Measurements from ENCODE around the gene ITGB3.

ITGB3 gene

DNA sequence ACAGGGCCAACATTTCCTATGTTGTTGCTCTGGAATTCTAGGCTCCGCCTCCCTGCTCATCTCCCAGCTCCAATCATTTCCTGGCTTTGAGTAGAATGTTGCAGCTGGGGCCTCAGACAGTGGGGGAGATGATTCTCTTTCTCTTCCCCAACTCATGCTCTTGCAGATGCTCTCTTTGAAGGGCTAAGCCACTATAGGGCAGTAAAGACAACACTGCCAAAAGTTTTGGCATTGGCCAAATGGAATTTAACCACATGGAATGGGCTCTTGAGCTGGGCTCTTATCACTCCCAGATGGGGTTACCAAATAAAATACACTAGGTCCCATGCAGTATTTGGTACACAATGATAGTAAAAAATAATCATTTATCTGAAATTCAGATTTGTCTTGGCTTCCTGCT lies 50.6 kb downstream of the ITGB3 start:
- DNase-seq = no peak

DNA sequence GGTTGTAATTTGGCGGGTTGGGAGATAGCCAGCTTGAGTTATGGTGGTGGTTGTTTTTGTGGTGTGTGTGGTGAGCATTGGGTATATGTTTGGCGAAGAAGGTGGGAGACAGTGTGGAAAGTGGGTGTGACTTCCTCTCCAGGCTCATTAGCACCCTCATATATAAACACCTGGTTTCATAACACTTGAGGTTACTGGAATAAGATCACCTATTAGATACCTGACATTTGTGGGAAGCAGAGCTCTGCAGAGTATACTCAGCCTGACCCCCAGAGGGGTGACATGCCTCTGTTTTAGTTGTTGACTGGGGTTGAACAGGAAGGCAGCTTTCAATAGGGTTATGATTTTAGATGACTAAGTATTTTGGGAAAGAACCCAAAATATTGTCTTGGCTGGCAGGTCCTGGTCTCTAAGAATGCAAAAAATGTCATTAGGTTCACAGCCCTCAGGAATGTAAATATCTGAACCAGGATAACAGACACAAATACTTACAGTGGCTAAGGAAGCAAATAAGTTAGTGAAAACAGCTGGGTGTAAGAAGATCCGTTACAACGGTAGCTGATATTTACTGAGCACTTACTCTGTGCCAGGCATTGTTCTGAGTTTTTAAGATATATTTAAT lies 51.8 kb downstream of the ITGB3 start:
- no peak for DNase-seq

DNA sequence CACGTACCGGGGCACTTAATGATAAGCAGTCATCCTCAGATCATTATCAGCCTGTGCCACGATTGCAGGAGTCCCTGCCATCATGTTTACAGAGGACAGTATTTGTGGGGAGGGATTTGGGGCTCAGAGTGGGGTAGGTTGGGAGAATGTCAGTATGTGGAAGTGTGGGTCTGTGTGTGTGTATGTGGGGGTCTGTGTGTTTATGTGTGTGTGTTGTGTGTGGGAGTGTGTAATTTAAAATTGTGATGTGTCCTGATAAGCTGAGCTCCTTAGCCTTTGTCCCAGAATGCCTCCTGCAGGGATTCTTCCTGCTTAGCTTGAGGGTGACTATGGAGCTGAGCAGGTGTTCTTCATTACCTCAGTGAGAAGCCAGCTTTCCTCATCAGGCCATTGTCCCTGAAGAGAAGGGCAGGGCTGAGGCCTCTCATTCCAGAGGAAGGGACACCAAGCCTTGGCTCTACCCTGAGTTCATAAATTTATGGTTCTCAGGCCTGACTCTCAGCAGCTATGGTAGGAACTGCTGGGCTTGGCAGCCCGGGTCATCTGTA lies 56.6 kb downstream of the ITGB3 start:
- DNase-seq = no peak

DNA sequence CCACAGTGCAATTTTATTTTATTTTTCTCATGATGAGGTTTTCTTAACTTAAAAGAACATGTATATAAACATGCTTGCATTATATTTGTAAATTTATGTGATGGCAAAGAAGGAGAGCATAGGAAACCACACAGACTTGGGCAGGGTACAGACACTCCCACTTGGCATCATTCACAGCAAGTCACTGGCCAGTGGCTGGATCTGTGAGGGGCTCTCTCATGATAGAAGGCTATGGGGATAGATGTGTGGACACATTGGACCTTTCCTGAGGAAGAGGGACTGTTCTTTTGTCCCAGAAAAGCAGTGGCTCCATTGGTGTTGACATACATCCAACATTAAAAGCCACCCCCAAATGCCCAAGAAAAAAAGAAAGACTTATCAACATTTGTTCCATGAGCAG lies 57.8 kb downstream of the ITGB3 start:
- DNase-seq = no peak

DNA sequence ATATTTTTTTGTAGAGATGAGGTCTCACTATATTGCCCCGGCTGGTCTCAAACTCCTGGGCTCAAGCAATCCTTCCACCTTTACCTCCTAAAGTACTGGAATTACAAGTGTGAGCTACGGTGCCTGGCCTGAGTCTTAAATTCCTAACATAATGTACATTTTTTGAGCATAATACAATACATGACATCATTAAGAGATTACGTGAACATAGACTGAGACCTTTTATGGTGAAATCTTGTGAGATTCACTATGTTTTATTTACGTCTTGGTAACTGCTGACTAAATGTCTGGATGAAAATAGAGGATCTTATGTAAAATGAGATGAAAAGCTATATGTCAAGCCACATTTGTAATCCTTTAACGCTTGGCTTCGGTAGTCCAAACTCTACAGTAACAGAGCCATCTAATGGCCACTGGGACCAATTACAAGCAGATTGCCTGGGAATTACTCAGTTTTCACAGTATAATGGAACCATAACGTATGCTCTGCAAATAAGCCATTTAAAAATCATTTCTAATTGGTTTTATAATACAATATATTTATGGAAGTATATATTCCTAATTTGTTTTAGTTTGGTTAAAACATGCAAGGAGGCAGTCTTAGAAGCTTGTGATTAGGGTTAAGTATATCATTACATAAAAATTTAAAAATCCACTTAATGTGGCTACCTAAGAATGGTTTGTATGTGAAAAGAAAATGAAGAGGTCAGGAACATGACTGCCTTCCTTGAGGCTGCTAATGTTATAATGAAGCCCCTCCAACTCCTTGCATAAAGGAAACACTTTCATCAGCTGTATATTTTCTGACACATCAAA lies 62.0 kb downstream of the ITGB3 start:
- no peak for DNase-seq

DNA sequence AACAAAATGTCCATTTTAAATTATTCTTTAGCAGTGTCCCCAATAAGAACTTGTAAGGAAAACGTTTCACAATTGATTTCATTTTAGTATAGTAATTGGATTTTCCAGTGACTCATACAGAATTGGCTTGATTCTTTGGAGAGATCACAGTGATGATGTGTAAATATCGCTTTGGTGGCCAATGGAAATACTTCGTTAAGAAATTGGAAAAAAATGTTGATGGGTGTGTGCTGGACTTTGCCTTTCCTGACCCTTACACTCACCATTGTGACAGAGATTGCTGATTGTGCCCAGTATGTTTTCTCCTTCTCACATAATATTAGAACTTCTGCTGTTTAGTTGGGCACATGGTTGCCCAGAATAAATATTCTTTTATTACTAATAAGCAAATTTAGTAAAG lies 62.7 kb downstream of the ITGB3 start:
- no peak for DNase-seq

DNA sequence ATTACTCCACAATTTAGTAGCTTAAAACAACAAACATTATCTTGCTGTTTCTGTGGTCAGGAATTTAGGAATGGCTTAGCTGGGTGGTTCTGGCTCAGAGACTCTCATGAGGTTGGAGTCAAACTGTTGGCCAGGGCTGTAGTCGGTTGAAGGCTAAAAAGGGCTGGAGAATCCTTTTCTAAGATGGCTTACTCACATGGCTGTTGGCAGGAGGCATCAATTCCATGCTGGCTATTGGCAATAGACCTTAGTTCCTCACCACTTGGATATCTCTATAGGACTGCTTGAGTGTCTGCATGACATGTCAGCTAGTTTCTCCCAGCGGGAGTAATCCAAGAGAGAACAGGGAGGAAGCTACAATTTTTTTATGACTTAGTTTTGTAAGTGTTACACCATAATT lies 63.5 kb downstream of the ITGB3 start:
- DNase-seq = no peak

DNA sequence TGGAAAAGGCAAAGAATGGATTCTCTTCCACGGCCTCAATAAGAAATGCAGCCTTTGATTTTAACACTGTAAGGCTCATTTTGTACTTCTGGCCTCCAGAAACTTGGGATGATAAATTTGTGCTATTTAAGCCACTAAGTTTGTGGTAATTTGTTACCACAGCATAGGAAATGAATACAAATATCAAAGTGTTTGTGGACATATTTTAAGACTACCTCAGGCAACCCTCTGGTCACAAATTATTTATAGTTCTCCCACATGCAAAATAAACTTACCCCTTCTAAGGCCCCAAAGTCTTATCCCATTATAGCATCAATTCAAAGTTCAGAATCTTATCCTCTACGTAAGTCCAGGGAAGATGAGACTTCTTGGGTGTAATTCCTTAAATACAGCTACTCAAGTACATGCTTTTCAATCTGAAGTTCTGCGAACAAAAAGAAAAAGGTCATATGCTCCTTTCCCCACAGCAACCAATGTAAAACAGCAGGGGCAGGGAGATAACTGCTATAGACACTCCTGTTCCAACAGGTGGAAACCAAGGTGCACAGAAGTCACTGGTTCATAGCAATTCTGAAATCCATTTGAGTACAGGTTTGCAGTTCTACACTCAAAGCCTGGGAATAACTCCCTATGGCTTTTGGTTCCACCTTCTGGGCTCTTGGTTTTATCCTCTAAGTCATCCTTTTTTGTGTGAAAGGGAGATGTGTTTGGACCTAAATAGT lies 64.7 kb downstream of the ITGB3 start:
- no peak for DNase-seq

DNA sequence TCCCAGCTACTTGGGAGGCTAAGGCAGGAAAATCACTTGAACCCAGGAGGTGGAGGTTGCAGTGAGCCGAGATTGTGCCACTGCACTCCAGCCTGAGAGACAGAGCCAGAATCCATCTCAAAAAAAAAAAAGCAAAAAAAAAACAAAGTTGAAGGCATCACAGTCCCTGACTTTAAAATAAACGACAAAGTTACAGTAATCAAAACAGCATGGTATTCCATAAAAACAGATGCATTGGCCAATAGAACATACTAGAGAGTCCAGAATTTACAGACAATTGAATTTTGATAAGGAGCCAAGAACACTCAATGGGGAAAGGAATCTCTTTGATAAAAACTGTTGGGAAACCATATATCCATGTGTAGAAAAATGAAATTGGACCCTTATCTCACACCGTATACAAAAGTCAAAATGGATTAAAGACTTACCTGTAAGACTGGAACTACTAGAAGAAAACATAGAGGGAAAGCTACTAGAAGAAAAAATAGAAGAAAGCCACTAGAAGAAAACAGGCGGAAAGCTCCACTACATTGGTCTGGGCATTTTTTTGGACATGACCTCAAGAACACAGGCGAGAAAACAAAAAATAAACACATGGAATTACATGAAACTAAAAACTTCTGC lies 67.4 kb downstream of the ITGB3 start:
- DNase-seq = no peak

DNA sequence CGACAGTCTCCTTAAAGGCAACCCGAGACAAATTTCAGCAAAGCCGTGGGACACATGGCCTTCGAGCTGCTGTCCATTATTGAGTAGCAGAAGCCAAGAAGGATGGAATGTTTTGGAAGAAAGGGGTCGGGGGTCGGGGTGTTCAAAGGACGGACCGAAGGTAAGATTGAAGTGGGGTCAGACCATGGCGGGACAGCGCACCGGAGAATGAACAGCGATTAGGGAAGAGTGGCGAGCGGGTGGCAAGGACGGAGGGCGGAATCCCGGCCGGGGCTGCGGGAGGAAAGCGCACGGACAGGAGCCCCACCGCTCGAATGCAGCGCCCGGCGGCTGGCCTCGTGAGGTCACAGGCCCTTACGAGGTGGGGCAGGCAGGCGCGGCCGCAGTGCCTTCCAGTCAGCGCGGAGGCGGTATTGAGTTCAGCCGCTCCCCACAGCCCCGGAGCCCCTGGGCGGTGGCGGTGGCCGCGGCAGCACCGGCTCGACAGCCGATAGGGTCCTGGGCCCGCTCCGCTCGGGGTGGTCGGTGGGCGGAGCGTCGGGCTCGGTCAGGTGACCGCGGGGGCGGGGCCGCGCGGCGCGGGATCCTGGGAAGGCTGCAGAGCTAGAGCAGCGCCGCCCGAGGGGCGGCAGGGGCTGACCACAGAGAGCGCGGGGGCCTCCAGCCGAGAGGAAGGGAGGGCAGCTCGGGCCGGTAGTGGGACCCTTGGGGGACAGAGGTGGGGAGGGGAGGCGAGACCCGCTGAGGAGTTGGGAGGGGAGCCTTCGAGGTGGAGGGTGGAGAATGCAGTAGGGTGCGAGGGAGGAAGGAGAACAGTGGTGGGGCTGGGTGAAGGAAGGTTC lies 70.0 kb downstream of the ITGB3 start, which contains the start of gene EFCAB13:
EFCAB13 (plus strand) TSS at position 574 of the 842 bp plus-strand sequence. CDS start 4,399 bp downstream, outside the sequence.
- DNase-seq = peak; percentile 82

DNA sequence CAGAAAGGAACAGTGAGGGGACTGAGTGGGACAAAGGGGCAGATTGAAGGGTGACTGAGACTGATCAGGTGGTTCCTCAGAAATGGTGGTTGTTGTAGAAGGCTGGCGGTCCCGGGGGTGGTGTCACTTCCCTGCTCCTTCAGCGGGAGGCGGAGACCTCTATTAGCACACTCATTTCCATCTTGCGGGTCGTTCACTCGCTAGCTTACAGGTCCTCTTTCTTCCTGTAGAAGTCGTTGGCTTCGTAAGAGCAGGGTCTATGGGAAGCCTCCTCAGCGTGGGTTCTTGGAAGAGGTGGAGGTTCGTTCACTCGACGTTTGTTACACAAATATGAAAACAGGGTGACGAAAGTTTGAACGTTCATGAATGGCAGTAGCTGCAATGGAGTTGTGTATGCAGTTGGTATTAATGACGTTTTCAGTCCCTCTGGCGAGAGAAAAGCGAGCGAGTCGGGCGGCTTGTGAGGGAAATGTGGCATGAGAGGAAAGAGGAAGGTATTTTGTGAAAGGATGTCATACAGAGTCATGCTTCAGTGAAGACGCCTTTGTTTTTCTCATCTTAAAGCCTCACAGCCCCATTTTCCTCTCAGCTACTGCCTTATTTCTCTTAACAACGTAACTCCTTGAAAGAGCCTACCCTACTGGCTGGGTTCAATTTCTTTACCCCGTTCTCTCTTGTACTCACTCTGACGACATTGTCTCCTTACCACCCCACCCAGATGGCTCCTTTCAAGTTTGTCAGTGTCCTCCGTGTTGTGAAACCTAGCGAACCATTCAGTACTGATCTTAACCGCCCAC lies 70.8 kb downstream of the ITGB3 start:
- peak; percentile 60 for DNase-seq

DNA sequence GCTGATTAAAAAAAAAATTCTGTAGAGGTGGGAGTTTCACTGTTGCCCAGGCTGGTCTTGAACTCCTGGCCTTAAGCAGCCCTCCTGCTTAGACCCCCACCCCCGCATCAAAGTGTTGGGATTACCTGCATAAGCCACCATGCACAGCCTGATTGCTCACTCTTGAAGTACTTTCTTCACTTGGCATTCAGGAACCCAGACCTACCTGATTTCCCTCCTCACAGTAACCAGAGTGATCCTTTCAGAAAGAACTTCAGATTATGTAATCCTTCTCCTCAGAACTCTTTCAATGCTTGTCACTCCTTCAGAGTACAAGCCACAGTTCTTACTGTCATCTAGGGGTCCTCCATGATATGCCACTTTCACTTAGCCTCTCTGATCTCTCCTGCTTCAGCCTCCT lies 71.5 kb downstream of the ITGB3 start:
- no peak for DNase-seq

DNA sequence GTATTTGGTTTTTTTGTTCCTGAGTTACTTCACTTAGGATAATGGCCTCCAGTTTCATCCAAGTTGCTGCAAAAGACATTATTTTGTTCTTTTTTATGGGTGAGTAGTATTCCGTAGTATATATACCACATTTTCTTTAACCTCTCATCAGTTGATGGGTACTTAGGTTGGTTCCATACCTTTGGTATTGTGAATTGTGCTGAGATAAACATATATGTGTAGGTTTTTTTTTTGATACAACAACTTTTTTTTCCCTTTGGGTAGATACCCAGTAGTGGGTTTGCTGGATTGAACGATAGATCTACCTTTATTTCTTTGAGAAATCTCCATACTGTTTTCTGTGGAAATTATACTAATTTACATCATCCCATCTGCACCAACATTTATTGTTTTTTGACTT lies 76.9 kb downstream of the ITGB3 start:
- DNase-seq = no peak

DNA sequence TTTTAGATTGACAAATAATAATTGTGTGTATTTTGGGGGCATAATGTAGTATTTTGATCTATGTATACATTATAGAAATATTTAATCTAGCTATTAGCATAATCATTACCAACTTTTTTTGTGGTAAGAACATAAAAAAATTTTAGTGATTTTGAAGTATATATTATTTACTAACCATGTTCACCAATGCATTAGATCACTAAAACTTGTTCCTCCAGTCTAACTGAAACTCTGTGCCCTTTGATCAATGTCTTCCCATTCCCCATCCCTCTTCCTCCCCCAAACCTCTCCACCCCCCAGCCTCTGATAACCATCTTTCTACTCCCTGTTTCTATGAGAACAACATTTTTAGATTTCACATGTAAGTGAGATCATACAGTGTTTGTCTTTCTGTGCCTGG lies 78.7 kb downstream of the ITGB3 start:
- DNase-seq = no peak

DNA sequence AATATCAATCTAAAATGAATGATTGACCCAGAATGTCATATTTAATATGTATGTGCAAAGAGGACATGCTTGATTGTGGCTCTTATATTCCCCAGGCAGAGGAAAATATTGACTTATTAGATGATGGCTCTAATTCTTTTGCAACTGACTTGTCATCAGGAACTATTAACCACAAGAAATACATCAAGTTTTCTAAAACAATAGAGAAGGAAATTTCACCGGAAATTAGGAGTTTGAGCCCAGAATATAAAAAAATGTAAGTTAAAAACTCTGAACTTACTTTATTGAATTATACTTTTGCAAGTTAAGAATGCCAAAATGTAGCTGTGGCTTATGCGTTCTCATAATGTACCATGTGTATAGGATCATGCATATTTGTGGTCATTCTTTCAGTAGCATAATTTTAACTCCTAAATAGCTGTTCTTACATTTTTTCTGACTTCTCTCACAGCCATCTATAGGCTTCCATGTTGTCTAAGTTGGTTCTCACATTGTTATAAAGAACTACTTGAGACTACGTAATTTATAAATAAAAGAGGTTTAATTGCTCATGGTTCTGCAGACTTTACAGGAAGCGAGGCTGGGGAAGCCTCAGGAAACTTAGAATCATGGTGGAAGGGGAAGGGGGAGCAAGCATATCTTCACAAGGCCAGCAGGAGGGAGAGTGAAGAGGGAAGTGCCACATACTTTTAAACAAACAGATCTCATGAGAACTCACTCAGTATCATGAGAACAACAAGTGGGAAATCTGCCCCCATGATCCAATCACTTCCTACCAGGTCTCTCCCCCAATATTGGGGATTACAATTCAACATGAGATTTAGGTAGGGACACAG lies 81.7 kb downstream of the ITGB3 start:
- DNase-seq = no peak

DNA sequence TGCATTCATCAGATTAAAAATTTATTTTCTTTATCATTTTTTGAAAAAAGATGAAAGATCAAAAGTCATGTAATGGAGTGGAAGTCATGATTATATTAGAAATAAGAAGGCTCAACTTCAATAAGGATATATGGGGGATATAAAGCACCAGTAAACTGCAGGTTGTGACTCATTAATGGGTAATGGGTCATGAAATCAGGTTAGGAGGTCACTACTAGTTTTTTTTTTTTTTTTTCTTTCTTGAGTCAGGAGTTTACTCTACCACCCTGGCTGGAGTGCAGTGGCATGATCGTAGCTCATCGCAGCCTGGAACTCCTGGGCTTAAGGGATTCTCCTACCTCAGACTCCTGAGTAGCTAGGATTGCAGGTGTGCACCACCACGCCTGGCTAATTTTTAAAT lies 84.4 kb downstream of the ITGB3 start:
- no peak for DNase-seq

DNA sequence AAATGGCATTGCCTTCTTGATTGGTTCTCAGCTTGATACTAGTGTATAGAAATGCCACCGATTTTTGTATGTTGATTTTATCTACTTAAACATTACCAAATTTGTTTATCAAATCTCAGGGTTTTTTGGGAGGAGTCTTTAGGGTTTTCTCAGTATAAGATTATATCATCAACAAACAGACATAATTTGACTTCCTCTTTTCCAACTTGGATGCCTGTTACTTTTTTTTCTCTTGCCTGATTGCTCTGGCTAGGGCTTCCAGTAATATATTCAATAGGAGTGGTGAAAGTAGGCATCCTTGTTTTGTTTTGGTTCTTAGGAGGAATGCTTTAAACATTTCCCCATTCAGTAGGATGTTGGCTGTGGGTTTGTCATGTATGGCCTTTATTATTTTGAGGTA lies 99.2 kb downstream of the ITGB3 start:
- DNase-seq = no peak

DNA sequence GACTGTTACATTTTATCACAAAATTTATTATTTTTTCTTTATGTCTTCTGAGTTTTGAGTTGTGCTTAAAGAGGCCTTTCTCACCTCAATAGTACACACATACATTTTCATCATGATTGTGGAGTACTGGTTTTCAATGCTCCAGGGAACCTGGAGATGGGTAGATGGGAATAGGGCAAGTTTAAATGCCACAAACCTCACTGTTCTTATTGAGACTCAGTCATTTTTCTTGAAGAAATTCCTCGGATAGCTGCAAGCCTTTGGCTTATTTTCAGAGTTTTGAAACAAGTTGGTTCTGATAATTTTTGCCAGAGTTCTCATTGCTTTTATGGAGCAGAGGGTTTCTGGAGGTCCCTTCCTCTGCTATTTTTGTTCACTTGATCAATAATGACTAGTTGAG lies 105.0 kb downstream of the ITGB3 start:
- no peak for DNase-seq

Data from activated naive CD4-positive, alpha-beta T cell treated with anti-CD3 and anti-CD28 coated beads, Interleukin-2, amount 50 U/mL, for 16 hours (primary cell).